Fibroblast of villous mesenchyme (primary cell): ENCODE data around the gene FYB2. TPM values are rescaled to one million over a fixed set of nuclear protein-coding genes. Genes with fewer than 3 reads are reported as not detected.

Experiments used
- DNase-seq: peaks from one replicate; pipeline ENCODE4 v3.0.0-alpha.2; 2010; ENCODE audit warnings: low read depth
- H3K4me3 ChIP-seq: 2 replicates; pipeline ENCODE4 v1.5.1; 2011; ENCODE audit warnings: low read depth, mild to moderate bottlenecking, low read length
- total RNA-seq: library from RNA; depleted of rRNA; stranded (reverse); fragments of >200 nt; gene quantifications from 2 replicates; pipeline ENCODE4 v1.2.3, GENCODE V29; 2012
- TF ChIP-seq, protein P1 (sequence below): IDR thresholded peaks from 2 replicates; pipeline ENCODE4 v1.5.1; 2012; ENCODE audit warnings: low read depth, mild to moderate bottlenecking, low read length; ENCODE audit not compliant: insufficient read depth

FYB2 gene
- total RNA-seq, 1 donor: not detected

DNA sequence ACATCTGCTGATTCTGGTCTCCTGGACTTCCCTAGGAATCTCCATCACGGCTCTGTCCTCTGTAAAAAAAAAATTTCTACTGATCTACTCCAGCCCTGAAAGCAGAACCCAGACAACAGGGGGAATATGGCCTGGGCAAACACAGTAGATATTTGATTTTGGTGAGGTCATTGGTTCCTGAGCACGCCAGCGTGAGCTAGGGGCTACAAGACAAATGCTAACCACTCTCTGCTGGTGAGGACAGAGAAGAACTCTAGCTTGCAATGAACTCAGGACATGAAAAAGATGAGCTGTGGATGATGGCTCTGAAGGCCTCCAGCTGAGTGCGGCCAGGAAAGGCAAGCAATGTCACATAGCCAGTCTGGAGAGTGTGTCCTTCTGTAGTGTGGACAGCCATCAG lies 17.2 kb upstream of the FYB2 start:
- DNase-seq: no peak
- TF ChIP-seq, protein P1, sequence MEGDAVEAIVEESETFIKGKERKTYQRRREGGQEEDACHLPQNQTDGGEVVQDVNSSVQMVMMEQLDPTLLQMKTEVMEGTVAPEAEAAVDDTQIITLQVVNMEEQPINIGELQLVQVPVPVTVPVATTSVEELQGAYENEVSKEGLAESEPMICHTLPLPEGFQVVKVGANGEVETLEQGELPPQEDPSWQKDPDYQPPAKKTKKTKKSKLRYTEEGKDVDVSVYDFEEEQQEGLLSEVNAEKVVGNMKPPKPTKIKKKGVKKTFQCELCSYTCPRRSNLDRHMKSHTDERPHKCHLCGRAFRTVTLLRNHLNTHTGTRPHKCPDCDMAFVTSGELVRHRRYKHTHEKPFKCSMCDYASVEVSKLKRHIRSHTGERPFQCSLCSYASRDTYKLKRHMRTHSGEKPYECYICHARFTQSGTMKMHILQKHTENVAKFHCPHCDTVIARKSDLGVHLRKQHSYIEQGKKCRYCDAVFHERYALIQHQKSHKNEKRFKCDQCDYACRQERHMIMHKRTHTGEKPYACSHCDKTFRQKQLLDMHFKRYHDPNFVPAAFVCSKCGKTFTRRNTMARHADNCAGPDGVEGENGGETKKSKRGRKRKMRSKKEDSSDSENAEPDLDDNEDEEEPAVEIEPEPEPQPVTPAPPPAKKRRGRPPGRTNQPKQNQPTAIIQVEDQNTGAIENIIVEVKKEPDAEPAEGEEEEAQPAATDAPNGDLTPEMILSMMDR: no peak
- no peak overlapping the region for H3K4me3 ChIP-seq

DNA sequence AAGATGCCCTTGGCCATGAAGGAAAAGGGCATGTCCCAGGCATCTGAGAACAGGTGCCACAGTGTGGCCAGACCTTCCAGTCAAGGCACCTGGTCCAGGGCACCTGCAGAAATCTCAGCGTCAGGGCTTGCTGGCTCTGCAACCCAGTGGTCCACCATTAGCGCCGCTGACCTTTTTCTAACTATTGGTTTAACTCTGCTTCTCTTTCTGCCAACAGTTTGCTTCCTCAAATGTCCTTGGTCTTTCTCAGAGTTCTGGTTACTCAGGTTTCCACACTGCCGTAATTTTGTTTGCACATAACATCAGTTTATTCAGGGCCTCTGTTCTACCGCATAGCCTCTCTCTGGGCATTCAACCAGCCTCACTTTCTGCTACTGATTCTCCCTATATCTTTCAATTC lies 16.5 kb upstream of the FYB2 start:
- no peak overlapping the region for H3K4me3 ChIP-seq
- no peak for DNase-seq
- TF ChIP-seq, protein P1: no peak

- DNase-seq: no peak
- H3K4me3 ChIP-seq: no peak overlapping the region
- TF ChIP-seq, protein P1: no peak
Observed at GRCh38 chr1:56834137-56834900, 15.1 kb upstream of the FYB2 start.

DNA sequence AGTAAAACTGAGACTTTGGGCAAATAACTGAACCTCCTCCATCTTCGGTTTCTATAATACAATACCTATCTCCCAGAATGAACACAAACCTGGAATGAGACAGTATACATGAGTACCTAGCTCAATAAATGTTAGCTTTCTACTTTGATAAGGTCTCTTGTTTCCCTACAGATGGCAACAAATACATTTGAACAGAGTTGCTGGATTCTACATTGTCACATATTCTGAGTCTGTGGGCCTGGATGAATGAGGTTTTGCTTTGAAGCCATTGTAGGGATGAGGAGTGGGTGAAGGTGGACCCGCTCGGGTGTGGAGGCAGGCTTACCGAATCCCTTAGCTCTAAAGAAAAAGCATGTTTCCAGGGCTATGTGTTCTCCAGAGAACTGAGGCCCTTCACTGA lies 13.9 kb upstream of the FYB2 start:
- TF ChIP-seq, protein P1: no peak
- H3K4me3 ChIP-seq: no peak overlapping the region
- no peak for DNase-seq

GRCh38 chr1:56831871-56832693 lies 12.9 kb upstream of the FYB2 start:
- peak; percentile 72 for DNase-seq
- TF ChIP-seq, protein P1: peak; percentile 95
- no peak overlapping the region for H3K4me3 ChIP-seq

GRCh38 chr1:56830052-56830451 lies 10.8 kb upstream of the FYB2 start:
- no peak for DNase-seq
- no peak overlapping the region for H3K4me3 ChIP-seq
- TF ChIP-seq, protein P1: no peak
